Left renal cortex interstitium (tissue), 4 donors: ENCODE results near the gene EMX2. TPM values are rescaled to one million over a fixed set of nuclear protein-coding genes. Genes with fewer than 3 reads are reported as not detected.
"Not testable (repeated sequence)": the region's sequence is repeated elsewhere in the genome, so short reads cannot be mapped to it uniquely, and the experiment has no call there.

Source experiments
- DNase-seq, 4 donors: peaks; one replicate each; pipeline ENCODE4 v3.0.0-alpha.2; 2013; ENCODE audit warnings: low read depth in 4 of 4, low spot score in 2 of 4, missing footprints in 1 of 4
- polyA plus RNA-seq, 4 donors: library from polyadenylated mRNA; unstranded; fragments of 120-200 nt; gene quantifications; one replicate each; pipeline ENCODE4 v1.2.1, GENCODE V29; 2013; ENCODE audit not compliant: insufficient read length in 4 of 4

EMX2 gene
- polyA plus RNA-seq, 4 donors = 150 to 166 (median 157) TPM

DNA sequence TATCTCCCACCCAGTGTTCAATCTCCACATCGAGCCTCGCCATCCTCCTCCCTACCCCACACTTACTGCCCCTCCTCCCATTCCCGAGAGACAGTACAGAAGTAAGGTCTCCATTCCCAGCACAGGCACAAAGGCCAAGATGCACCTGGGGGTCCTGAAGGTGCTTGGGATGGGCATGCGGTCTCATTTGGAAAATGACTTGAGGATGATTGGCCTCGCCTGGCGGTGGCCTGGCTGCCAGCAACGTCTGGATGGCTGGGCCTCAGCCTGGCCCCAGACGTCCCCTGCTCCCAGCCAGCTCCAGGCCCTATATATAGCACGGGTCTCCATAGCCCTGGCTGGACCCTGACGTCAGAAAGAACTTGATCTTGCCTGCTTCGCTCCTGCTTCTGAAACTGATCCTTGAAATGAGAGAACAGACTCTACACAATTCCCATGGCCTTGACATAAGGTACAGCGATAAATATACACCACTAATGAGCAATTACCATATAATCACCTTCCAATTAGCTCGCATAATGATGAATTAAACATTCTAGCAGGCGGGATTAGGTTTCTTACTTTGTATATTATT is 11.8 kb downstream of the EMX2 start:
- no peak for DNase-seq

DNA sequence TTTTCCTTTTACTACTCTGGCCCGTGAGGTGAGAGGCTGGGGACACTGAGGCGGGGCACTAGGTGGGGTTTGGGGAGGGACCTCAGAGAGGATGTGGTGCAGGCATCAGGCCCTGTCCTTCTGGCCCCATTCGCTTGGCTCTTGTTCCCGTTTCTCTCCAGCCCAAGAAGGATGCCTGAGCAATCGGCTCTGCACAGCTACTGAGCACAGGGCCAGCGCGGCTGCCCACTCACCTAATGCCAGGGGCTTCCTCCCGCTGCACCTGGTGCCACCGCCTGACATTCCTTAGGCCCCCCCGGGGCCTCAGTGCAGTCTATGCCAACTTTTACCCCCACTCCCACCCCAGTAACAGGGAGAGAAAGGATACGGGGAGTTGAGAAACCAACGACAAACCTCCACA is 12.5 kb downstream of the EMX2 start:
- DNase-seq = no peak

DNA sequence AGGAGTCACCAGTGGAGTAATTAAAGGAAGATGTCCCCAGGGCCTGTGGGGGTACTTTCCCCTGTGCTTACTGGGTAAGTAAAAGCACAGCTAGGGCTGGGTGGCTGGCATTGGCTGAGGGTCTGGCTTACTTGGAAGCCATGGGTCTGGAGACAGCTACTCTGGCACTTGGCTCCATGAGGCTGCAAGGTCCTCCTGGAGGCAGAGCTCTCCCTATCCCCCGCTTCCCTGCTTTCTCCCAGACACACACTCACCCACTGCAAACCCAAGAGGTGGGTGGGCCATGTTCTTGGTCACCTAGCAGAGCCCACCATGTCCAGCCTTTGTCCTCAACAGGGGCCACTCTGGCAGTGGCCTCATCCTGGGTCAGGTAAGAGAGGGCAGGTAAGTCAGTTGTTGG is 13.3 kb downstream of the EMX2 start:
- DNase-seq = no peak

DNA sequence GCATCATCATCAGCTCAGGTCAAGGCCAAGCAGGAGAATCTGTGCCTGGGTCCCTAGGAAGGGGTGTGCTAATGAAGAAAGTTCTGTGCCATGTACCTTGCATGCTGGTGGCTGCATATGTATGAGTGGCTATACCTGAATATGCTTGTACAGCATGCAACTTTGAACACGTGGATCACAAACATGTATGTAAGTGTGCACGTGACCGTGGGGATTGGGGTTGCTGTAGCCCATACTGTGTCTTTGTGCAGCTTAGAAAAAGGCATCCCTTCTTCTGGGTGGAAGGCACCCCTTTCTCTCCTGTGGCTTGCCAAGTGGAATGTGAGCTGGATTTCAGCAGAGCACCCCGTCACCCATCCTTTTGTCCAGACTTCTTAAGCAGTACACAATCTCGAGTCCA is 13.8 kb downstream of the EMX2 start:
- no peak for DNase-seq

DNA sequence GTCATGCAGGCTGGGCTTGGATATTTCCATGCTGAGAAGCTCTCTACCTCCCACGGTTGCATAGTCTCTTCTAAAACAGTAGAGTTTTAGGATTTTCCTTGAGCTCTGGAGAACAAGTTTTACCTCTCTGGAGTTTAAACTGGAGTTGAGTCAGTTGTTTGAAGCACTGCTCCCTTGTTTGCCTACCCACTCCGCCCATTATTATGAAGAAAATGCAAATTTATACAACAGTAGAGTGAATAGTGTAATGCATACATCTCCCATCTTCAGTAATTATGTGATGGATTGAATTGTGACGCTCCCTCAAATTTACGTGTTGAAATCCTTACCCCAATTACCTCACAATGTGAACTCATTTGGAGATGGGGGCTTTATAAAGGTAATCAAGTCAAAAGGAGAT is 17.2 kb downstream of the EMX2 start:
- DNase-seq = no peak

- no peak for DNase-seq
Observed at GRCh38 chr10:117560942-117561341, 18.4 kb downstream of the EMX2 start.

GRCh38 chr10:117562220-117562619 is 19.7 kb downstream of the EMX2 start:
- no peak for DNase-seq

DNA sequence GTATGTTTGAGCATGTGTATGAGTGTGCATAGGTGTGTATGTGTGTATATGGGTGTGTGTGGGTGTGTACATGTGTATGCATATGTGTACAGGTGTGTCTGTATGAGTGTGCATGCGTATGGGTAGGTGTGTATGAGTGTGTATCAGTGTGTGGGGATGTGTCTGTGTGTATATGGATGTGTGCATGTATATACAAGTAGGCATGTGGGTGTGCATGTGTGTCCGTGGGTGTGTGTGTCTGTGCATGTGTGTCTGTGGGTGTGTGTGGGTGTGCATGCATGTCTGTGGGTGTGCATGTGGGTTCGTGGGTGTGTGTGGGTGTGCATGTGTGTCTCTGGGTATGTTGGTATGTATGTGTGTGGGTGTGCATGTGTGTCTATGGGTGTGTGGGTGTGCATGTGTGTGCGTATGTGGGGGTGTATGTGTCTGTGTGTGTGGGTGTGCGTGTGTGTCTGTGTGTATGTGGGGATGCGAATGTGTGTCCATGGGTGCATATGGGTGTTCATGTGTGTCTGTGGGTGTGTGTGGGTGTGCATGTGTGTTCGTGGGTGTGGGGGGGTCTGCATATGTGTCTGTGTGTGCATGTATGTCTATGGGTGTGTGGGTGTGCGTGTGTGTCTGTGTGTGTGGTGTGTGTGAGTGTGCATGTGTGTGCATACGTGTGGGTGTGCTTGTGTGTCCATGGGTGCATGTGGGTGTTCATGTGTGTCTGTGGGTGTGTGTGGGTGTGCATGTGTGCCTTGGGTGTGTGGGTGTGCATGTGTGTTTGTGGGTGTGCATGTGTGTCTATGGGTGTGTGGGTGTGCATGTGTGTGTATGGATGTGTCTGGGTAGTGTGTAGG is 20.6 kb downstream of the EMX2 start:
- no peak for DNase-seq

DNA sequence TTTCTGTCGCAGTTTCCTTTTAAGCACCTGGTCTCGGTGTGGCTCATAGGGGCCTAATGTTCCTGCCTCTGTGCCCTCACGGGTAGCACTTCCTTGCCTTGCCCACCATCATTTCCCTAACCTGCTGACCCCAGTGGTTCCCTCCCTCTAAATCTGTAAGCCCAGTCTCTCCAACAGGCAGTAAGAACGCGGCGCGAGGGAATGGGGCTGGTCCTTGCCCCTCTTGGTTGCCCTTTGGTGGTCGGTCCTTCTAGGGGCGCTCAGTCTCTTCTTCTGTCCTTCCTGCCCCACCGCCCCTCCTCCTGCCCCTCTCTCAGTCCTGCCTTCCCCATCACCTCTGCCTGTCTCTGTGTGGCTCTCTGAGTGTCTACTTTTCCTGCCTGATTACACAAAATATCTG is 21.2 kb downstream of the EMX2 start:
- DNase-seq = no peak

GRCh38 chr10:117565068-117565467 is 22.5 kb downstream of the EMX2 start:
- DNase-seq = peak in 1 of 4 donors; percentile 8

DNA sequence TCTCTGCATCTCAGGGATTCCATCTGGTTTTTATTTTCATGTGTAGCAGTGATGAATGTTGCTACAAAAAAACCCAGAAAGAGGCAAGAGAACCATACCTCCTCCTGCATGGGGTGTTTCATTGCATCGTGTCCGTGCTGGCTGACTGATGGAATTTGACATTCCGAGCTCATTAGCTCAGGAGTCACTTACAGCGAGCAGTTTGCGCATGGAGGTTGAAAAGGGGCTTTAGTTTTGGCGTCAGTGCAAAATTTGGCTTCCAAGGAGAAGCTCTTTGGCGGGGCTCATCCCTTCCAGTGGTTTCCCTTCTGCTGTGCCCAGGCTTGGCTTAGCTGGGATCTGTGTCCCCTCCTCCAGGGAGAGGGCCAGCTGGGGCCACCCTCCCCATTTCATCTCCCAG is 25.8 kb downstream of the EMX2 start:
- DNase-seq = no peak

DNA sequence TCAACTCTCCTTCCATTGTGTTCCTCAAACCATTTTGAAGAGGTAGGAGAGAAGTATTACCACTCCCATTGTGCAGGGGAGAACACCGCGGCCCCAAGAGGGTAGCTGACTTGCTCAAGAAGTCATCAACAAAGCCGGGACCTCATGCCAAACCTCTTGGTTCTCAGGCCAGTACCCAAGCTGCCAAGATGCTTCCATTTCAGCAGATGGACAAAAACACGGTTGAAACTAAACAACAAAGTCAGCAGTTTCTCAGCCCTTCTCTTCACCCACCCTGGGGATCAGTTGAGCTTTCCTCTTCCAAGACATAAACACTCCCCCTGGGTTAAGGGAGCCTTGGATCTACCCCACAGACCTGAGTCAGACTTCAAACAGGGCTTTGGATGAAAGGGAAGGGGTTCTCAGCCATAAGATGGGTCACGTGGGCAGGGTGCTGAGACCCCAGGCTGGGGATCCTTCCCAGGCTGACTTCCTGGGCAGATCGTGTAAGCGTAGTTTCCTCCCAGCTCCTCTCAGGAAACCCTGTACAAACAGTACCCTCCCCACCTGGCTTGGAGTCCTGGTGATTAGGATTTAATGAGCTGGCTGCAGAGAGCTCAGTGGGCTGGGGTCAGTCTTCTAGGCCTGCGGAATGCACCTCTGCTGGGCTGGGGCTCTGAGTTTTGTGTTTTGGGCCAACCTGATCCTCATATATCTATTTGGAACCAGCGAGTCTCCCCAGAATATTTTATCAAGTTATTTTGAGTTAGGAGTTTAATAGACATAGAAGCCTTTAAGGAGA is 27.3 kb downstream of the EMX2 start:
- no peak for DNase-seq

GRCh38 chr10:117570880-117571279 is 28.3 kb downstream of the EMX2 start:
- no peak for DNase-seq

DNA sequence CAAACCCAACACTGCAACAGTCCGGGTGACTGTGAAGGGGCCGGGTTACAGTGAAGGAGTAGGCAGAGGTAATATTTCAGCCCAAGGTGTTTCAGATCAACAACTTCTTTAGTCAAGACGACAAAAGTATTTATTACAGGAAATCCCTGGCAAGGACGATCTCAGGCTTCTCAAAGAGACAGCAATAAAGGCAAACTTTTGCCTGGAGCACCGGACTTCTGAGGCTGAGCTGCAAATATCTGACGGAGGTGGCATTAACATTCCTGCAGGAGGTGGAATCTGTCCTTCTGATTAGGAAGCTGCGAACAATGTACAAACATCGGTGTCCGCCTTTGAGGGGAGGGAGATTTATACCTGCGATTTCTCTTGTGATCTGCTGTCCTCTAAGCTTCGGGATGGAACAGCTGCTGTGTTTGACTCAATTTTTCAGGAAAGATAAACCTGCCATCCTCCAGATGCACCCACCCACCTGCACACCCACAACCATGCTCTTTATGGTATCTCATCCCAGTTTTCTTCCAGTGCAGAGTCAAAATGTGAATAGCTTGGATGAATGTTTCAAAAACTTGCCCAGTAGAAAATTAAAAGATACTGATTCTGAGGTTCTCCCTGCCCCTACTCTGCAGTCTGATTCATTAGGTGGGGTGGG is 32.1 kb downstream of the EMX2 start:
- peak in 1 of 4 donors; percentile 21 for DNase-seq

GRCh38 chr10:117578490-117578889 is 35.9 kb downstream of the EMX2 start:
- DNase-seq = no peak

DNA sequence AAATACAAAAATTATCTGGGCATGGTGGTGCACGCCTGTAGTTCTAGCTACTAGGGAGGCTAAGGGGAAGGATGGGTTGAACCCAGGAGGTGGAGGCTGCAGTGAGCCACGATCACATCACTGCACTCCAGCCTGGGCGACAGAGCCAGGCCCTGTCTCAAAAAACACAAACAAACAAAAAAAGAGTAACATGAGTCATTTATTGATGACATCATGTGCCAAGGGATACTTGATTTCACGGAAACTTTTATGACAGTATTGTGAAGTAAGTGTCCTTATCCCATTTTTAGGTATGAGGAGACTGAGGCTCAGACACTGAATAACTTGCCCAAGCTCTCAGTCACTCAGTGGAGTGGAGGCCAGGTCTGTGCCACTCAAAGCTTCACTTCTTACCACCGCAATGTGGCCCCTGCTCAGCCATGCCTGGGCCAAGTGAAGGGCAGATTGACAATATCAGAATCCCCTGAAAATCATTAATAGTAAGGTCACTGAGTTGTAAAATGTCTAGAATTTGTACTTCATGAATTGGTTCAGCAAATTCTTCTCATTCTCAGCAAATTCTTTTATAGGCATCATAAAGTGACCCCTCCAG is 36.5 kb downstream of the EMX2 start:
- no peak for DNase-seq

GRCh38 chr10:117581961-117582360 is 39.4 kb downstream of the EMX2 start:
- DNase-seq = no peak

DNA sequence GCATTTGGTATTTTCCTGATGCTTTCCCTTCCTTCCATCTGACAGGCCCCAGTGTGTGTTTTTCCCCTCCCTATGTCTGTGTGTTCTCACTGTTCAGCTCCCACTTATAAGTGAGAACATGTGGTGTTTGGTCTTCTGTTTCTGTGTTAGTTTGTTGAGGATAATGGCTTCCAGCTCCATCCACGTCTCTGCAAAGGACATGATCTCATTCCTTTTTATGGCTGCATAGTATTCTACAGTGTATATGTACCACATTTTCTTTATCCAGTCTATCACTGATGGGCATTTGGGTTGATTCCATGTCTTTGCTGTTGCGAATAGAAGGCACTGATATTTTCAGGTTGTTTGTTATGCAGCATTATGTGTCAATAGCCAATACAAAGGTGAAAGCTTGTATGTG is 42.3 kb downstream of the EMX2 start:
- DNase-seq = not testable (repeated sequence)

DNA sequence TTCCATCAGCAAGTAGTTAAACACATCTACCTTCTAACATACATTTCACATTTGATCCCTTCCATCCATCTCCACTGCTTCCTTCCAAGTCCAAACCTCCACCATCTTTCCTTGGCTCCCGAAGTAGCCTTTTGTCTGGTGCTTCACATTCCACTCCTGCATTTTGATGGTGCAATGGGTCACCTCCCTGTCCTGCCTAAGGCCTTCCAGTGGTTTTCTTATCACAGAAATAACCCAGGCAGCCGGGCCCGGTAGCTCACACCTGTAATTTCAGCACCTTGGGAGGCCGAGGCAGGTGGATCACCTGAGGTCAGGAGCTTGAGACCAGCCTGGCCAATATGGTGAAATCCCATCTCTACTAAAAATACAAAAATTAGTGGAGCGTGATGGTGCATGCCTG is 44.5 kb downstream of the EMX2 start:
- DNase-seq = no peak

GRCh38 chr10:117590101-117590875 is 47.7 kb downstream of the EMX2 start:
- DNase-seq = no peak
